HepG2 (cell line): ENCODE results near the gene ZCCHC17. TPM values are rescaled to one million over a fixed set of nuclear protein-coding genes. Genes with fewer than 3 reads are reported as not detected.

Experiments
- ATAC-seq: fragments of 200-7000 bp; cut with Tn5 transposase; 3 replicates; pipeline ENCODE4 v1.9.1; 2020; ENCODE audit warnings: mild to moderate bottlenecking, moderate library complexity
- BruUV-seq: library from RNA; stranded (reverse); fragments of 400-500 nt; replicated peaks from 2 replicates; lab custom pipeline; 2021; lab: Mats Ljungman, UMichigan
- CTCF ChIA-PET: fragments of 300-600 bp; formaldehyde crosslinking; extraction: SDS; loops from one replicate; lab custom pipeline; 2021; ENCODE audit warnings: low total read pairs, inconsistent platforms, low intra/inter-chr PET ratio; lab: Yijun Ruan, JAX
- POLR2A ChIA-PET: fragments of 350-600 bp; sonication (Branson Sonifier 250); formaldehyde crosslinking; loops from one replicate; lab custom pipeline; 2020; ENCODE audit warnings: antibody characterized with exemption, inconsistent platforms; lab: Yijun Ruan, JAX
- DNase-seq: peaks from one replicate; pipeline ENCODE4 v3.0.0-alpha.2; 2015; ENCODE audit warnings: low spot score
- FAIRE-seq: peaks from 3 replicates; lab custom pipeline; 2011; peaks lifted over from hg19 to GRCh38; lab: Jason Lieb, UNC
- H2AFZ ChIP-seq: one replicate; pipeline ENCODE4 v1.6.1; 2011; ENCODE audit warnings: low read length, inconsistent platforms
- H3K27ac ChIP-seq: fragments of 300-600 bp; 3 replicates; pipeline ENCODE4 v1.8.0; 2011; ENCODE audit warnings: mixed run types, mild to moderate bottlenecking, mixed read lengths, low read length, inconsistent platforms; ENCODE audit not compliant: insufficient read depth; ENCODE audit errors: extremely low read length
- H3K27me3 ChIP-seq, 2 experiments: fragments of 200-600 bp in 1 of 2; 2 replicates in 1 of 2; 3 replicates in 1 of 2; pipeline versions ENCODE4 v1.6.0 to v1.8.0; 2011; ENCODE audit warnings: low read length in 2 of 2, mild to moderate bottlenecking in 2 of 2, moderate library complexity in 2 of 2, inconsistent platforms in 1 of 2; ENCODE audit not compliant: insufficient read depth in 2 of 2, control insufficient read depth in 1 of 2
- H3K36me3 ChIP-seq, 2 experiments: fragments of 200-600 bp in 1 of 2; replicated peaks in 1 of 2; 2 replicates in 1 of 2; 3 replicates in 1 of 2; pipeline versions ENCODE4 v1.5.1 to v1.8.0; 2011; ENCODE audit warnings: low read length in 2 of 2, inconsistent platforms in 1 of 2; ENCODE audit not compliant: insufficient read depth in 2 of 2, control insufficient read depth in 1 of 2
- H3K4me1 ChIP-seq: 2 replicates; pipeline ENCODE4 v1.5.1; 2012; ENCODE audit warnings: low read length, inconsistent platforms; ENCODE audit not compliant: insufficient read depth
- H3K4me2 ChIP-seq: 2 replicates; pipeline ENCODE4 v1.6.0; 2011; ENCODE audit warnings: low read depth, low read length, inconsistent platforms
- H3K4me3 ChIP-seq, 3 experiments: fragments of 200-600 bp in 1 of 3; sonication (generic), shearing (Covaris generic) in 1 of 3; replicated peaks in 1 of 3; 2 replicates each; pipeline ENCODE4 v1.5.1; 2011 to 2016; ENCODE audit warnings: low read length in 3 of 3, inconsistent platforms in 2 of 3, low read depth in 2 of 3, mild to moderate bottlenecking in 2 of 3, control low read depth in 1 of 3, mixed read lengths in 1 of 3; ENCODE audit not compliant: insufficient read depth in 1 of 3
- H3K79me2 ChIP-seq: one replicate; pipeline ENCODE4 v1.6.1; 2011; ENCODE audit warnings: low read length, inconsistent platforms; ENCODE audit not compliant: insufficient read depth
- H3K9ac ChIP-seq: 2 replicates; pipeline ENCODE4 v1.6.0; 2011; ENCODE audit warnings: mild to moderate bottlenecking, low read depth, low read length, inconsistent platforms; ENCODE audit not compliant: insufficient read depth
- H3K9me3 ChIP-seq: 2 replicates; pipeline ENCODE4 v1.5.1; 2012; ENCODE audit warnings: mild to moderate bottlenecking, low read length
- H4K20me1 ChIP-seq: 2 replicates; pipeline ENCODE4 v1.6.0; 2011; ENCODE audit warnings: inconsistent platforms, mild to moderate bottlenecking, low read length, moderate library complexity; ENCODE audit not compliant: insufficient read depth
- AKNA ChIP-seq: sonication (generic); formaldehyde crosslinking; IDR thresholded peaks from 2 replicates; pipeline ENCODE4 v1.4.0; 2020; ENCODE audit warnings: missing genetic modification reagents, borderline replicate concordance
- CENPX ChIP-seq: sonication (generic); formaldehyde crosslinking; IDR thresholded peaks from 2 replicates; pipeline ENCODE4 v1.9.0; 2021; ENCODE audit warnings: mild to moderate bottlenecking, missing genetic modification reagents, moderate library complexity
- CHD2 ChIP-seq: IDR thresholded peaks from 2 replicates; pipeline ENCODE4 v1.6.1; 2011; ENCODE audit warnings: low read depth, low read length, improper control_type of control experiment
- HDAC1 ChIP-seq: sonication (generic); formaldehyde crosslinking; IDR thresholded peaks from 2 replicates; pipeline ENCODE4 v1.5.1; 2020; ENCODE audit warnings: mild to moderate bottlenecking, missing genetic modification reagents
- HDAC2 ChIP-seq: sonication (generic); formaldehyde crosslinking; IDR thresholded peaks from 2 replicates; pipeline ENCODE4 v1.4.0; 2020; ENCODE audit warnings: missing genetic modification reagents
- MBD4 ChIP-seq: IDR thresholded peaks from 2 replicates; pipeline ENCODE4 v1.6.1; 2012; ENCODE audit warnings: low read length, inconsistent platforms, borderline replicate concordance
- MEIS1 ChIP-seq: sonication (generic); formaldehyde crosslinking; IDR thresholded peaks from 2 replicates; pipeline ENCODE4 v1.9.0; 2021; ENCODE audit warnings: mild to moderate bottlenecking, missing genetic modification reagents, moderate library complexity, borderline replicate concordance
- ZBTB7A ChIP-seq: sonication (generic); formaldehyde crosslinking; IDR thresholded peaks from 2 replicates; pipeline ENCODE4 v1.8.0; 2022; ENCODE audit warnings: mild to moderate bottlenecking, missing genetic modification reagents
- ZNF264 ChIP-seq: sonication (generic); formaldehyde crosslinking; IDR thresholded peaks from 2 replicates; pipeline ENCODE4 v1.4.0; 2020; ENCODE audit warnings: missing genetic modification reagents
- ZNF282 ChIP-seq: fragments of 450-650 bp; IDR thresholded peaks from 2 replicates; pipeline ENCODE4 v1.6.1; 2018; ENCODE audit not compliant: partially characterized antibody
- ZNF350 ChIP-seq: sonication (generic); formaldehyde crosslinking; IDR thresholded peaks from 2 replicates; pipeline ENCODE4 v1.4.0; 2020; ENCODE audit warnings: mild to moderate bottlenecking, low read depth, missing genetic modification reagents, borderline replicate concordance
- ZNF749 ChIP-seq: sonication (generic); formaldehyde crosslinking; IDR thresholded peaks from 2 replicates; pipeline ENCODE4 v1.8.0; 2022; ENCODE audit warnings: mild to moderate bottlenecking, missing genetic modification reagents, moderate library complexity, borderline replicate concordance
- ZNF790 ChIP-seq: sonication (generic); formaldehyde crosslinking; IDR thresholded peaks from 2 replicates; pipeline ENCODE4 v1.8.0; 2022; ENCODE audit warnings: missing genetic modification reagents, mild to moderate bottlenecking, borderline replicate concordance
- WGBS: methylation state at CpG from one replicate; pipeline ENCODE4 v1.1.6; 2017; ENCODE audit warnings: low lambda C conversion rate; 5-methylcytosine and 5-hydroxymethylcytosine counted together
- in situ Hi-C: cut with HindIII; loops from 2 replicates; pipeline ENCODE4 v1.10.0; 2017; ENCODE audit warnings: low pct_unique_long_range_greater_than_20kb; ENCODE audit not compliant: extremely low pct_ligation_motif_present
- intact Hi-C: fragments of 100-400 bp; cut with micrococcal nuclease; formaldehyde crosslinking; loops from one replicate; pipeline ENCODE4 v1.10.0; 2022; ENCODE audit not compliant: unreplicated experiment
- polyA plus RNA-seq, 8 experiments: library from polyadenylated mRNA; depleted of rRNA in 3 of 8; stranded (reverse) in 7 of 8; unstranded in 1 of 8; fragments of >200 nt; fragmentation: Illumina TruSeq in 4 of 8; extraction: Trizol in 4 of 8; gene quantifications; 2 replicates each; pipeline versions ENCODE4 v1.2.1 to v1.2.3, GENCODE V29; 2011 to 2016; ENCODE audit warnings: low read depth in 4 of 8, missing spikeins in 1 of 8, mixed read lengths in 1 of 8; ENCODE audit not compliant: insufficient read depth in 1 of 8
- total RNA-seq, 5 experiments: library from RNA; depleted of rRNA; stranded (reverse); fragments of >200 nt; fragmentation: Illumina TruSeq; extraction: Trizol; gene quantifications; 2 replicates each; pipeline ENCODE4 v1.2.3, GENCODE V29; 2016; ENCODE audit warnings: low read depth in 1 of 5
- TF ChIP-seq, protein P1 (sequence below): sonication (generic); formaldehyde crosslinking; IDR thresholded peaks from 2 replicates; pipeline ENCODE4 v1.4.0; 2020; ENCODE audit warnings: missing genetic modification reagents
- TF ChIP-seq, protein P2 (sequence below): sonication (generic); formaldehyde crosslinking; IDR thresholded peaks from 2 replicates; pipeline ENCODE4 v1.4.0; 2020; ENCODE audit warnings: missing genetic modification reagents

Gene ZCCHC17
- total and polyA plus RNA-seq, 2 of the 13 experiments (the other 11 are each of a cell fraction or from before 2014, with no cell fraction given): 20.5 to 53.0 TPM

DNA sequence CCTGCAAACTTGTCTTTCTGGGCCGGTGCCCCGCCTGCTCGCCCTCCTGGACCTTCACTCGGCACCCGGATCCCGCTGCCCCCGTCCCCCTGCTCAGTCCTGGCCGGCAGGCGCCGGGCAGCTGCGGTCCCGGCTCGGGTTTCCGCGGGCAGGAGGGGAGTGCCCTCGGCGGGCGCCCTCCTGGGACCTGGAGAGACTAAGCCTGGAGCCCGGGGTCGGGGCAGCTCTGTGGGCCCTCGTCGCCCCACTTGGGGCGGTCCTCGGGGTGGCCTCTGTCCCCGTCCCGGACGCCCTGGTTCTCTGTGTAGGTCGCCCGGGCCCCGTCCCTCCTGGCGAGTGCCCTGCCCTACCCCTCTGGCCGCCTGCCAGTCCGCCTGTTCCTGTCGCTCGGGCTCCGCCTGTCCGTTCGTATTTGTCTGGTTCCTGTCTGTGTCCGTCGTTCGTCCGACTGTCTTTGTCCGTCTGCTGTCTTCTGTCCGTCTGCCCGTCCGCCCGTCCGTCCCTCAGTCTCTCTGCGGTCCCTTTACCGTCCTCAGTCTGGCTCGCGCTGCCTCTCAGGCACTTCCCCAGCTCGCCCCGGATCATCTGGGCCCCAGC lies 116.7 kb downstream of the ZCCHC17 start:
- H3K4me2 ChIP-seq: peak overlapping the region; percentile 90
- intact Hi-C loops: no loop called here
- H3K4me3 ChIP-seq: peak overlapping the region; percentile 88 to 97 (median 96)
- no peaks in the 10 kb centered on the region for H3K9me3 ChIP-seq
- in situ Hi-C loops: no loop called here
- BruUV-seq: no TSS peak
- no peaks in the 10 kb centered on the region; a peak in 1 of 5 replicates for H3K36me3 ChIP-seq
- ChIA-PET POLR2A (interaction anchor here (1.3 kb wide), 1 partner anchor 19 kb away, joined by 3 read pairs; no protein-coding TSS in a partner anchor), CTCF (no interaction called here)
- H2AFZ ChIP-seq: no peak overlapping the region
- FAIRE-seq (no peak), DNase-seq (no peak), ATAC-seq (peak; percentile 49)
- H3K27ac ChIP-seq: peak overlapping the region; percentile 72
- H3K4me1 ChIP-seq: peaks cover 70% of the 10 kb centered on the region
- peak overlapping the region; percentile 85 for H3K9ac ChIP-seq
- peaks cover 2 to 38% of the 10 kb centered on the region in 2 experiments; a peak in 2 of 5 replicates for H3K27me3 ChIP-seq
- H3K79me2 ChIP-seq: peaks cover 21% of the 10 kb centered on the region
- 1% methylated on average over 29 of the region's 54 CpGs for WGBS
- H4K20me1 ChIP-seq: no peaks in the 10 kb centered on the region
- TF ChIP-seq MBD4 (no peak), CENPX (CRISPR knock-in tag) (no peak), MEIS1 (CRISPR knock-in tag) (peak; percentile 34; the same call in 1 of the 2 replicates), ZNF264 (no peak), ZBTB7A (CRISPR knock-in tag) (no peak), ZNF749 (no peak), AKNA (CRISPR knock-in tag) (no peak), ZNF282 (no peak), HDAC2 (CRISPR knock-in tag) (no peak), ZNF790 (CRISPR knock-in tag) (no peak), HDAC1 (CRISPR knock-in tag) (peak; percentile 63; the same call in 1 of the 2 replicates), CHD2 (no peak), ZNF350 (0 out of 2 replicates have a peak, but pooled peaks have one; percentile 18)
- TF ChIP-seq, protein P1, sequence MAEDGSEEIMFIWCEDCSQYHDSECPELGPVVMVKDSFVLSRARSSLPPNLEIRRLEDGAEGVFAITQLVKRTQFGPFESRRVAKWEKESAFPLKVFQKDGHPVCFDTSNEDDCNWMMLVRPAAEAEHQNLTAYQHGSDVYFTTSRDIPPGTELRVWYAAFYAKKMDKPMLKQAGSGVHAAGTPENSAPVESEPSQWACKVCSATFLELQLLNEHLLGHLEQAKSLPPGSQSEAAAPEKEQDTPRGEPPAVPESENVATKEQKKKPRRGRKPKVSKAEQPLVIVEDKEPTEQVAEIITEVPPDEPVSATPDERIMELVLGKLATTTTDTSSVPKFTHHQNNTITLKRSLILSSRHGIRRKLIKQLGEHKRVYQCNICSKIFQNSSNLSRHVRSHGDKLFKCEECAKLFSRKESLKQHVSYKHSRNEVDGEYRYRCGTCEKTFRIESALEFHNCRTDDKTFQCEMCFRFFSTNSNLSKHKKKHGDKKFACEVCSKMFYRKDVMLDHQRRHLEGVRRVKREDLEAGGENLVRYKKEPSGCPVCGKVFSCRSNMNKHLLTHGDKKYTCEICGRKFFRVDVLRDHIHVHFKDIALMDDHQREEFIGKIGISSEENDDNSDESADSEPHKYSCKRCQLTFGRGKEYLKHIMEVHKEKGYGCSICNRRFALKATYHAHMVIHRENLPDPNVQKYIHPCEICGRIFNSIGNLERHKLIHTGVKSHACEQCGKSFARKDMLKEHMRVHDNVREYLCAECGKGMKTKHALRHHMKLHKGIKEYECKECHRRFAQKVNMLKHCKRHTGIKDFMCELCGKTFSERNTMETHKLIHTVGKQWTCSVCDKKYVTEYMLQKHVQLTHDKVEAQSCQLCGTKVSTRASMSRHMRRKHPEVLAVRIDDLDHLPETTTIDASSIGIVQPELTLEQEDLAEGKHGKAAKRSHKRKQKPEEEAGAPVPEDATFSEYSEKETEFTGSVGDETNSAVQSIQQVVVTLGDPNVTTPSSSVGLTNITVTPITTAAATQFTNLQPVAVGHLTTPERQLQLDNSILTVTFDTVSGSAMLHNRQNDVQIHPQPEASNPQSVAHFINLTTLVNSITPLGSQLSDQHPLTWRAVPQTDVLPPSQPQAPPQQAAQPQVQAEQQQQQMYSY (CRISPR knock-in tag): no peak
- TF ChIP-seq, protein P2, sequence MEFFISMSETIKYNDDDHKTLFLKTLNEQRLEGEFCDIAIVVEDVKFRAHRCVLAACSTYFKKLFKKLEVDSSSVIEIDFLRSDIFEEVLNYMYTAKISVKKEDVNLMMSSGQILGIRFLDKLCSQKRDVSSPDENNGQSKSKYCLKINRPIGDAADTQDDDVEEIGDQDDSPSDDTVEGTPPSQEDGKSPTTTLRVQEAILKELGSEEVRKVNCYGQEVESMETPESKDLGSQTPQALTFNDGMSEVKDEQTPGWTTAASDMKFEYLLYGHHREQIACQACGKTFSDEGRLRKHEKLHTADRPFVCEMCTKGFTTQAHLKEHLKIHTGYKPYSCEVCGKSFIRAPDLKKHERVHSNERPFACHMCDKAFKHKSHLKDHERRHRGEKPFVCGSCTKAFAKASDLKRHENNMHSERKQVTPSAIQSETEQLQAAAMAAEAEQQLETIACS (CRISPR knock-in tag): no peak
